HG02571 (cell line): Measurements from ENCODE around the gene DYNC2H1.

Experiments used
- ATAC-seq: cut with Tn5 transposase; IDR thresholded peaks from one replicate; pipeline ENCODE4 v1.9.1; 2021; ENCODE audit warnings: mild to moderate bottlenecking, moderate library complexity; ENCODE audit not compliant: unreplicated experiment

DYNC2H1 gene

GRCh38 chr11:103450241-103450640 is 341.0 kb downstream of the DYNC2H1 start:
- ATAC-seq: no peak

GRCh38 chr11:103453126-103453525 is 343.9 kb downstream of the DYNC2H1 start:
- ATAC-seq: no peak

GRCh38 chr11:103453915-103454709 is 344.9 kb downstream of the DYNC2H1 start:
- ATAC-seq: no peak

GRCh38 chr11:103464420-103464819 is 355.2 kb downstream of the DYNC2H1 start:
- ATAC-seq: no peak

- no peak for ATAC-seq
These were observed 356.4 kb downstream of the DYNC2H1 start for GRCh38 chr11:103465555-103466140.

- no peak for ATAC-seq
These were observed 362.3 kb downstream of the DYNC2H1 start for GRCh38 chr11:103471546-103471945.

- ATAC-seq: no peak
These were observed 367.6 kb downstream of the DYNC2H1 start for GRCh38 chr11:103476874-103477273.

GRCh38 chr11:103480421-103480820 is 371.2 kb downstream of the DYNC2H1 start:
- no peak for ATAC-seq

GRCh38 chr11:103483996-103484395 is 374.8 kb downstream of the DYNC2H1 start:
- no peak for ATAC-seq

GRCh38 chr11:103484545-103484944 is 375.3 kb downstream of the DYNC2H1 start:
- no peak for ATAC-seq

- no peak for ATAC-seq
These were observed 377.4 kb downstream of the DYNC2H1 start for GRCh38 chr11:103486604-103487003.

GRCh38 chr11:103487113-103487512 is 377.9 kb downstream of the DYNC2H1 start:
- ATAC-seq: no peak

- ATAC-seq: no peak
These were observed 378.8 kb downstream of the DYNC2H1 start for GRCh38 chr11:103488031-103488461.

- ATAC-seq: no peak
These were observed 379.4 kb downstream of the DYNC2H1 start for GRCh38 chr11:103488579-103488978.

GRCh38 chr11:103491777-103492176 is 382.6 kb downstream of the DYNC2H1 start:
- ATAC-seq: no peak

- no peak for ATAC-seq
These were observed 385.3 kb downstream of the DYNC2H1 start for GRCh38 chr11:103494491-103494890.

- ATAC-seq: no peak
These were observed 388.0 kb downstream of the DYNC2H1 start for GRCh38 chr11:103497268-103497667.

- ATAC-seq: no peak
These were observed 390.6 kb downstream of the DYNC2H1 start for GRCh38 chr11:103499710-103500340.

- ATAC-seq: no peak
These were observed 406.1 kb downstream of the DYNC2H1 start for GRCh38 chr11:103515283-103515682.

GRCh38 chr11:103520792-103521191 is 411.6 kb downstream of the DYNC2H1 start:
- no peak for ATAC-seq

GRCh38 chr11:103525069-103525468 is 415.8 kb downstream of the DYNC2H1 start:
- no peak for ATAC-seq

- ATAC-seq: no peak
These were observed 418.8 kb downstream of the DYNC2H1 start for GRCh38 chr11:103528046-103528445.
